Measurements from ENCODE around the gene ELK1. TPM values are rescaled to one million over a fixed set of nuclear protein-coding genes. Genes with fewer than 3 reads are reported as not detected.
"Not testable (repeated sequence)": the region's sequence is repeated elsewhere in the genome, so short reads cannot be mapped to it uniquely, and the experiment has no call there.

ELK1 gene
- total and polyA plus RNA-seq, 11 donors, result 9.9 to 67.2 (median 29.7) TPM

DNA sequence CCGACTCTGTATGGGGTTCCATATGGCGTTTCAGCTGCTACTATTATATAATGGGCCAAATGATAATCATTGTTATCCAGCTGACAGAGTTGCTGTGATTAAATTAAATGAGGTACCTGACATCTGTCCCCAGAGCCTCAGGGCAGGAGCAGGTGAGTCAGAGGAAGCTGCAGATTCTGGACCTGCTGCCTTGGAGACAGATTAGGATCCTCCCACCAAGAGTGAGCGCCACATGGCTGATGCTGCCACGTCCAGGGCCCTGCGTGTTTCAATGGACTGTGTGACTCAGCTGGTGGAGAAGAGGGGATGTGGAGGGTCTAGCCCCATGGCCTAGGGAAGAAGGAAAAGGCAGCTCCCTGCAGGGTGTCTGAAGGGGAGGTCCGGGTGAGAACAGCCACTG lies 36.9 kb upstream of the ELK1 start:
- DNase-seq (no peak), ATAC-seq (no peak)
- Histone ChIP-seq H3K4me1 (no peaks in the 10 kb centered on the region), H3K4me3 (no peak overlapping the region), H3K36me3 (no peaks in the 10 kb centered on the region), H3K27me3 (peaks cover 0 to 13% (median 0%) of the 10 kb centered on the region in 9 donors), H3K9me3 (no peaks in the 10 kb centered on the region), H3K27ac (no peak overlapping the region)
- WGBS, 4 donors, result 53 to 68% (median 64%) methylated on average over 6 of the region's 6 CpGs
- TF ChIP-seq, protein P1, sequence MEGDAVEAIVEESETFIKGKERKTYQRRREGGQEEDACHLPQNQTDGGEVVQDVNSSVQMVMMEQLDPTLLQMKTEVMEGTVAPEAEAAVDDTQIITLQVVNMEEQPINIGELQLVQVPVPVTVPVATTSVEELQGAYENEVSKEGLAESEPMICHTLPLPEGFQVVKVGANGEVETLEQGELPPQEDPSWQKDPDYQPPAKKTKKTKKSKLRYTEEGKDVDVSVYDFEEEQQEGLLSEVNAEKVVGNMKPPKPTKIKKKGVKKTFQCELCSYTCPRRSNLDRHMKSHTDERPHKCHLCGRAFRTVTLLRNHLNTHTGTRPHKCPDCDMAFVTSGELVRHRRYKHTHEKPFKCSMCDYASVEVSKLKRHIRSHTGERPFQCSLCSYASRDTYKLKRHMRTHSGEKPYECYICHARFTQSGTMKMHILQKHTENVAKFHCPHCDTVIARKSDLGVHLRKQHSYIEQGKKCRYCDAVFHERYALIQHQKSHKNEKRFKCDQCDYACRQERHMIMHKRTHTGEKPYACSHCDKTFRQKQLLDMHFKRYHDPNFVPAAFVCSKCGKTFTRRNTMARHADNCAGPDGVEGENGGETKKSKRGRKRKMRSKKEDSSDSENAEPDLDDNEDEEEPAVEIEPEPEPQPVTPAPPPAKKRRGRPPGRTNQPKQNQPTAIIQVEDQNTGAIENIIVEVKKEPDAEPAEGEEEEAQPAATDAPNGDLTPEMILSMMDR (IDR thresholded peaks at IDR 0.05), result no peak
- TF ChIP-seq POLR2A (IDR thresholded peaks at IDR 0.05), result no peak
- intact Hi-C loops (cut with DNase I), result no loop called here

DNA sequence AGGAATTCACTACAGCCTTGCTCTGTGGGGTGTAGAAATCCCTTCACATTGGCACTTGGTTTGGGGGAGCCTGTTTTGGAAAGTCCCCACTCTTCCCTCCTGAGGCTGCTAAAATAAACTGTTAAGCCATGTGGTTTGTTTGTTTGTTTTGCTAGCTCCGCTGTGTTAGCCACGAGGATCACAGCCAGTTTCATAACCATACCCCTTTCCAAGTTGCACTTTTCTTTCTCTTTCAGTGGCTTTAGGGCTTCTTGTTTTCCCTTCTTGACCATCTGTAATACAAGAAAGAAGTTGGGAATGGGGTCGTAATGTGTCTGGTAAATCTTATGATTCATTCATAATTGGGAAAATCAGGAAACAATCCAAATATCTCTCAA lies 33.5 kb upstream of the ELK1 start:
- Histone ChIP-seq H3K4me3 (no peak overlapping the region), H3K9me3 (no peaks in the 10 kb centered on the region), H3K4me1 (no peaks in the 10 kb centered on the region), H3K27me3 (peaks cover 0 to 14% (median 0%) of the 10 kb centered on the region in 9 donors), H3K36me3 (no peaks in the 10 kb centered on the region), H3K27ac (no peak overlapping the region)
- ATAC-seq (no peak), DNase-seq (no peak)
- intact Hi-C loops (cut with DNase I), result no loop called here
- TF ChIP-seq, protein P1 (IDR thresholded peaks at IDR 0.05), result no peak
- no peak for TF ChIP-seq POLR2A (IDR thresholded peaks at IDR 0.05)
- 58 to 70% (median 66%) methylated on average over 3 of the region's 3 CpGs for WGBS, 4 donors

- intact Hi-C loops (cut with DNase I), result no loop called here
- Histone ChIP-seq H3K27ac (no peak overlapping the region), H3K27me3 (peaks cover 0 to 14% (median 0%) of the 10 kb centered on the region in 9 donors), H3K9me3 (no peaks in the 10 kb centered on the region), H3K4me1 (no peaks in the 10 kb centered on the region), H3K36me3 (no peaks in the 10 kb centered on the region), H3K4me3 (no peak overlapping the region)
- DNase-seq, result no peak
- TF ChIP-seq, protein P1 (IDR thresholded peaks at IDR 0.05), result no peak
- TF ChIP-seq POLR2A (IDR thresholded peaks at IDR 0.05), result no peak
- WGBS, 4 donors, result 74 to 84% (median 78%) methylated on average over 14 of the region's 14 CpGs
- ATAC-seq, result no peak
These were observed 32.9 kb upstream of the ELK1 start for GRCh38 chrX:47683184-47683828.

- ATAC-seq; intact Hi-C loops (cut with DNase I); H3K4me1 ChIP-seq; H3K4me3 ChIP-seq; H3K27me3 ChIP-seq; H3K27ac ChIP-seq; H3K36me3 ChIP-seq; DNase-seq; H3K9me3 ChIP-seq: not testable (repeated sequence)
- WGBS, 4 donors, result 60 to 70% (median 64%) methylated on average over 7 of the region's 7 CpGs
These were observed 25.8 kb upstream of the ELK1 start for GRCh38 chrX:47675959-47676859.
